H1 (cell line): ENCODE data around the gene LAX1. TPM values are rescaled to one million over a fixed set of nuclear protein-coding genes. Genes with fewer than 3 reads are reported as not detected.

Experiments used
- CTCF ChIA-PET: fragments of 300-600 bp; sonication (Branson Sonifier 250); formaldehyde crosslinking; loops from one replicate; lab custom pipeline; 2021; ENCODE audit not compliant: partially characterized antibody; lab: Charles Lee
- POLR2A ChIA-PET: fragments of 300-600 bp; sonication (Branson Sonifier 250); formaldehyde crosslinking; loops from one replicate; lab custom pipeline; 2021; ENCODE audit warnings: inconsistent platforms; ENCODE audit not compliant: partially characterized antibody; lab: Charles Lee
- DNase-seq, 2 experiments: peaks; one replicate each; pipeline versions ENCODE4 v3.0.0 to v3.0.0-alpha.2; 2010 to 2022; ENCODE audit warnings: low spot score in 2 of 2, low read depth in 1 of 2, mixed read lengths in 1 of 2
- FAIRE-seq: peaks from 2 replicates; lab custom pipeline; 2011; peaks lifted over from hg19 to GRCh38; lab: Jason Lieb, UNC
- H2AFZ ChIP-seq: 2 replicates; pipeline ENCODE4 v1.8.1; 2012; ENCODE audit warnings: low read length, inconsistent platforms
- H2AK5ac ChIP-seq: 2 replicates; pipeline ENCODE4 v1.6.1; 2013; ENCODE audit warnings: low read depth, low read length
- H2BK120ac ChIP-seq: replicated peaks from 2 replicates; pipeline ENCODE3; 2013; ENCODE audit warnings: low read depth, low read length, inconsistent platforms
- H2BK12ac ChIP-seq: 2 replicates; pipeline ENCODE4 v1.6.1; 2013; ENCODE audit warnings: low read depth, low read length
- H2BK15ac ChIP-seq: 2 replicates; pipeline ENCODE4 v1.6.1; 2013; ENCODE audit warnings: low read length
- H2BK20ac ChIP-seq: 2 replicates; pipeline ENCODE4 v1.6.1; 2013; ENCODE audit warnings: low read length
- H2BK5ac ChIP-seq: 2 replicates; pipeline ENCODE4 v1.6.1; 2013; ENCODE audit warnings: low read depth, low read length
- H3K14ac ChIP-seq: 2 replicates; pipeline ENCODE4 v1.6.1; 2013; ENCODE audit warnings: inconsistent platforms; ENCODE audit not compliant: insufficient read length
- H3K18ac ChIP-seq: 2 replicates; pipeline ENCODE4 v1.6.1; 2013; ENCODE audit warnings: low read length; ENCODE audit errors: extremely low read depth
- H3K23ac ChIP-seq: 2 replicates; pipeline ENCODE4 v1.6.1; 2013; ENCODE audit warnings: inconsistent platforms; ENCODE audit not compliant: insufficient read length
- H3K23me2 ChIP-seq: 2 replicates; pipeline ENCODE4 v1.6.1; 2013; ENCODE audit warnings: low read depth, low read length
- H3K27ac ChIP-seq: 2 replicates; pipeline ENCODE4 v1.6.1; 2011; ENCODE audit warnings: low read depth, low read length, inconsistent platforms
- H3K27me3 ChIP-seq, 4 experiments: replicated peaks in 1 of 4; 1 replicate in 1 of 4; 2 replicates in 3 of 4; pipeline versions ENCODE4 v1.6.1 to v1.8.1; 2011 to 2013; ENCODE audit warnings: low read length in 3 of 4, mild to moderate bottlenecking in 3 of 4, inconsistent platforms in 2 of 4, mixed read lengths in 2 of 4, moderate library complexity in 1 of 4; ENCODE audit not compliant: control insufficient read depth in 3 of 4, insufficient read depth in 3 of 4; ENCODE audit errors: extremely low read depth in 1 of 4
- H3K36me3 ChIP-seq, 4 experiments: 2 replicates each; pipeline versions ENCODE4 v1.6.1 to v1.8.1; 2011 to 2013; ENCODE audit warnings: mild to moderate bottlenecking in 4 of 4, low read length in 3 of 4, moderate library complexity in 2 of 4, control low read depth in 1 of 4, inconsistent platforms in 1 of 4; ENCODE audit not compliant: insufficient read depth in 4 of 4, control insufficient read depth in 2 of 4
- H3K4ac ChIP-seq: replicated peaks from 2 replicates; pipeline ENCODE3; 2013; ENCODE audit warnings: low read length, low read depth, mixed read lengths, inconsistent platforms; ENCODE audit not compliant: insufficient read length
- H3K4me1 ChIP-seq, 4 experiments: replicated peaks in 1 of 4; 1 replicate in 1 of 4; 2 replicates in 3 of 4; pipeline versions ENCODE4 v1.6.1 to v1.8.1; 2011 to 2013; ENCODE audit warnings: low read length in 3 of 4, inconsistent platforms in 2 of 4, mixed read lengths in 1 of 4; ENCODE audit not compliant: insufficient read depth in 4 of 4, control insufficient read depth in 3 of 4
- H3K4me2 ChIP-seq, 2 experiments: 2 replicates each; pipeline versions ENCODE4 v1.6.1 to v1.8.1; 2011 to 2013; ENCODE audit warnings: low read depth in 2 of 2, low read length in 2 of 2, control low read depth in 1 of 2, inconsistent platforms in 1 of 2, mild to moderate bottlenecking in 1 of 2; ENCODE audit not compliant: insufficient read depth in 1 of 2
- H3K4me3 ChIP-seq, 4 experiments: fragments of 200-600, 300-600 bp in 1 of 4; sonication (generic), shearing (Covaris generic), sonication (Bioruptor Twin) in 1 of 4; 2 replicates each; pipeline versions ENCODE4 v1.5.1 to v1.8.1; 2011 to 2016; ENCODE audit warnings: low read length in 4 of 4, low read depth in 3 of 4, control low read depth in 2 of 4, inconsistent platforms in 2 of 4, mild to moderate bottlenecking in 2 of 4, mixed read lengths in 1 of 4, moderate library complexity in 1 of 4; ENCODE audit not compliant: insufficient read depth in 2 of 4; ENCODE audit errors: extremely low read depth in 1 of 4
- H3K56ac ChIP-seq: replicated peaks from 2 replicates; pipeline ENCODE3; 2013; ENCODE audit warnings: low read depth, mild to moderate bottlenecking, mixed read lengths, low read length, inconsistent platforms; ENCODE audit not compliant: insufficient read length
- H3K79me1 ChIP-seq: 2 replicates; pipeline ENCODE4 v1.6.1; 2013; ENCODE audit warnings: low read depth, low read length, control low read depth
- H3K79me2 ChIP-seq, 2 experiments: 2 replicates each; pipeline versions ENCODE4 v1.6.1 to v1.8.1; 2012 to 2013; ENCODE audit warnings: low read length in 2 of 2, mild to moderate bottlenecking in 2 of 2, inconsistent platforms in 1 of 2; ENCODE audit not compliant: insufficient read depth in 2 of 2, control insufficient read depth in 1 of 2
- H3K9ac ChIP-seq, 4 experiments: replicated peaks in 1 of 4; 1 replicate in 1 of 4; 2 replicates in 3 of 4; pipeline versions ENCODE4 v1.6.1 to v1.8.1; 2011 to 2013; ENCODE audit warnings: low read depth in 3 of 4, low read length in 3 of 4, control low read depth in 2 of 4, mild to moderate bottlenecking in 2 of 4, moderate library complexity in 2 of 4, inconsistent platforms in 1 of 4; ENCODE audit errors: extremely low read depth in 1 of 4
- H3K9me3 ChIP-seq, 2 experiments: 2 replicates each; pipeline versions ENCODE4 v1.6.1 to v1.8.1; 2012 to 2013; ENCODE audit warnings: mild to moderate bottlenecking in 2 of 2, moderate library complexity in 2 of 2, control low read depth in 1 of 2, inconsistent platforms in 1 of 2, low read depth in 1 of 2, low read length in 1 of 2, mixed read lengths in 1 of 2; ENCODE audit not compliant: insufficient read depth in 2 of 2
- H4K20me1 ChIP-seq, 2 experiments: replicated peaks in 1 of 2; 2 replicates each; pipeline versions ENCODE3 to v1.8.1; 2011 to 2013; ENCODE audit warnings: inconsistent platforms in 2 of 2, low read length in 2 of 2, mild to moderate bottlenecking in 1 of 2; ENCODE audit not compliant: insufficient read depth in 2 of 2, control insufficient read depth in 1 of 2
- H4K5ac ChIP-seq: 2 replicates; pipeline ENCODE4 v1.6.1; 2013; ENCODE audit warnings: low read length, low read depth, mixed read lengths, inconsistent platforms; ENCODE audit not compliant: insufficient read length
- H4K8ac ChIP-seq: 2 replicates; pipeline ENCODE4 v1.8.0; 2013; ENCODE audit warnings: mild to moderate bottlenecking, moderate library complexity, low read length, inconsistent platforms; ENCODE audit not compliant: insufficient read depth; ENCODE audit errors: extremely low read depth
- H4K91ac ChIP-seq: replicated peaks from 2 replicates; pipeline ENCODE3; 2013; ENCODE audit warnings: low read length, mixed read lengths, inconsistent platforms; ENCODE audit not compliant: insufficient read length
- ASH2L ChIP-seq: fragments of 200-600, 300-600 bp; sonication (generic); IDR thresholded peaks from one replicate; pipeline ENCODE4 v1.7.1; 2017; ENCODE audit warnings: low read length
- ATF2 ChIP-seq: IDR thresholded peaks from 2 replicates; pipeline ENCODE4 v1.6.1; 2012; ENCODE audit warnings: low read length, inconsistent platforms
- HDAC2 ChIP-seq, 2 experiments: fragments of 300-600 bp in 1 of 2; sonication (generic) in 1 of 2; IDR thresholded peaks; 2 replicates each; pipeline ENCODE4 v1.6.1; 2011 to 2012; ENCODE audit warnings: low read depth in 2 of 2, low read length in 2 of 2, mild to moderate bottlenecking in 2 of 2, moderate library complexity in 2 of 2, borderline replicate concordance in 1 of 2, inconsistent platforms in 1 of 2
- TBP ChIP-seq: IDR thresholded peaks from 2 replicates; pipeline ENCODE4 v1.6.1; 2011; ENCODE audit warnings: low read depth, low read length, improper control_type of control experiment
- WGBS, 2 experiments: shearing (Covaris generic) in 1 of 2; methylation state at CpG; one replicate each; pipeline versions ENCODE4 v1.1.6 to v1.1.7; 2013 to 2015; ENCODE audit warnings: low lambda C conversion rate in 2 of 2, mixed read lengths in 2 of 2, inconsistent platforms in 1 of 2, low coverage in 1 of 2, missing lambda C conversion rate in 1 of 2; ENCODE audit not compliant: insufficient replicate concordance in 2 of 2, insufficient coverage in 1 of 2, insufficient read length in 1 of 2; ENCODE audit errors: extremely low coverage in 1 of 2, missing lambda C conversion rate in 1 of 2; 5-methylcytosine and 5-hydroxymethylcytosine counted together
- polyA plus RNA-seq, 7 experiments: library from polyadenylated mRNA; depleted of rRNA in 3 of 7; stranded (reverse) in 5 of 7; unstranded in 2 of 7; fragments of >200 nt in 5 of 7; fragments of 200-250 nt in 2 of 7; gene quantifications; 1 replicate in 5 of 7; 2 replicates in 1 of 7; 4 replicates in 1 of 7; pipeline versions ENCODE4 v1.2.1 to v1.2.3, GENCODE V29; 2011 to 2013; ENCODE audit warnings: missing spikeins in 2 of 7, mixed read lengths in 2 of 7
- total RNA-seq: library from RNA; stranded (reverse); fragmentation: NEBNext Ultra II Directional; extraction: Animal tissue kit (Norgen Biotek cat#: 25700); gene quantifications from 2 replicates; pipeline ENCODE4 v1.2.1, GENCODE V29; 2021

Gene LAX1
- total and polyA plus RNA-seq, 2 of the 8 experiments (the other 6 are each of a cell fraction or from before 2014, with no cell fraction given) = 0.11 TPM; not detected in 1

- Histone ChIP-seq H3K18ac (no peak overlapping the region), H3K56ac (no peak overlapping the region), H4K8ac (no peak overlapping the region), H3K79me1 (no peaks in the 10 kb centered on the region), H3K14ac (no peak overlapping the region), H2AFZ (peak overlapping the region; percentile 34; the same call in 1 of the 2 replicates), H3K27ac (no peak overlapping the region), H4K20me1 (no peaks in the 10 kb centered on the region), H3K4me2 (no peak overlapping the region)
- 91% methylated on average over 3 of the region's 3 CpGs; no CpG with 5 or more reads in 1 of the 2 experiments for whole genome bisulfite sequencing, 2 experiments
- TF ChIP-seq TBP (no peak), HDAC2 (IDR thresholded peaks at IDR 0.05; ENCODE audit: borderline replicate concordance in 1 of 2, low read depth in 2 of 2, low read length in 2 of 2) (no peak), ASH2L (no peak), ATF2 (no peak)
- TF ChIP-seq, all 59 proteins: peak for 0
- no peaks in the 10 kb centered on the region for H3K27me3 ChIP-seq
- no peak overlapping the region for H2AK5ac ChIP-seq
- H2BK15ac ChIP-seq = no peak overlapping the region
- no peaks in the 10 kb centered on the region for H3K79me2 ChIP-seq
- no peak overlapping the region for H3K9ac ChIP-seq
- H4K5ac ChIP-seq = no peak overlapping the region
- no peak overlapping the region for H3K23ac ChIP-seq
- no peak overlapping the region for H2BK5ac ChIP-seq
- H3K23me2 ChIP-seq = no peaks in the 10 kb centered on the region
- no peak overlapping the region for H4K91ac ChIP-seq
- no peaks in the 10 kb centered on the region for H3K36me3 ChIP-seq
- H3K9me3 ChIP-seq = no peaks in the 10 kb centered on the region
- H2BK20ac ChIP-seq = no peak overlapping the region
- no peak overlapping the region for H3K4me3 ChIP-seq
- no peak overlapping the region for H2BK120ac ChIP-seq
- CTCF ChIA-PET = interaction anchor here (1.0 to 1.6 kb wide), 4 partner anchors 9 to 260 kb away, joined by 3 to 4 read pairs (median 4); no protein-coding TSS in a partner anchor
- H2BK12ac ChIP-seq = no peak overlapping the region
- no peak for FAIRE-seq
- no peak overlapping the region for H3K4ac ChIP-seq
- no peaks in the 10 kb centered on the region for H3K4me1 ChIP-seq
- POLR2A ChIA-PET = interaction anchor here (1.0 kb wide), 1 partner anchor 15 kb away, joined by 3 read pairs; no protein-coding TSS in a partner anchor
- DNase-seq = no peak
Measured at GRCh38 chr1:203764105-203765028, 616 bp upstream of the LAX1 start.
